ENCODE data around the gene RPL22. TPM values are rescaled to one million over a fixed set of nuclear protein-coding genes. Genes with fewer than 3 reads are reported as not detected.

Gene RPL22
- total RNA-seq, 1 donor from 2014 or later: 435 TPM

DNA sequence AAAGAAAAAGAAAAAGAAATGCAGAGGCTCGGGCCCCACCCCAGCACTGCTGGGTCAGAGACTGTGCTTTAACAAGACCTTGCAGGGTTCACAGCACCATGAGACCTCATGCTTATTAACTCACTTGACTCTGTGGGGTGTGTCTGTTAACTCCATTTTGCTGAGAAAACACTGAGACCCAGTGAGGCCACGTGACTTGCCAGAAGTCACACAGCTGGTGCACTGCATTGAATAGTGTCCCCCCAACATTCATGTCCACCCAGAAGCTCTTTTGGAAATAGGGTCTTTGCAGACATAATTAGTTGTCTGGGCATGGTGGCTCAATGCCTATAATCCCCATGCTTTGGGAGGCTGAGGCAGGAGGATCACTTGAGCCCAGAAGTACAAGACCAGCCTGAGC, 59.0 kb downstream of the RPL22 start:
- intact Hi-C loops (cut with micrococcal nuclease): no loop called here

DNA sequence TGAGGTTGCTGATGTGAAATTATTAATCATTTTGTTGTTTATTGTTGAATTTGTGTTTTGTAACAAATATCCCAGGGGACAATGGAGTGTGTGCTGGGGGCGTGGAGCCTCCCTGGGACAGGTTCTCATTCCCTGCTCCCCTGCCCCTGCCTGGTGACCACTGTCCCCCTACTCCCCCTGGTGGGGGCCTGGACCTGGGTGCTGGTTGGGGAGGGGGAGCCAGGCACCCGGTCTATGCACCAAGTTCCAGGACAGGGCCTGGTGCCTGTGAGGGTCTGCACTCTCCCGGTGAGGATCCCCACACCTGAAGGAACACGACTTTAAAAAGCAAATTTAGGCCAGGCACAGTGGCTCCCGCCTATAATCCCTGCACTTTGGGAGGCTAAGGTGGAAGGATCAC, 61.6 kb downstream of the RPL22 start:
- intact Hi-C loops (cut with micrococcal nuclease): no loop called here

- intact Hi-C loops (cut with micrococcal nuclease): no loop called here
Measured at GRCh38 chr1:6136516-6137220, 62.7 kb downstream of the RPL22 start.

Other genes starting within 250 kb of the RPL22 start
- 21.6 and 23.7 TPM in 2 replicates for gene NPHP4, start 207.2 kb downstream of the RPL22 start, total RNA-seq
- 321 and 332 TPM in 2 replicates for gene KCNAB2, start 153.7 kb downstream of the RPL22 start, total RNA-seq
- gene CHD5, start 19.3 kb downstream of the RPL22 start, total RNA-seq: 4.5 and 5.3 TPM in 2 replicates
- gene RNF207, start 6.5 kb upstream of the RPL22 start, total RNA-seq: 36.3 and 38.1 TPM in 2 replicates
- 60.9 and 64.4 TPM in 2 replicates for gene ICMT, start 36.4 kb upstream of the RPL22 start, total RNA-seq
- gene HES3, start 44.6 kb upstream of the RPL22 start, total RNA-seq: not detected in 2 replicates
- 0.50 and 0.57 TPM in 2 replicates for gene GPR153, start 61.5 kb upstream of the RPL22 start, total RNA-seq
- 92.8 and 95.3 TPM in 2 replicates for gene ACOT7, start 194.2 kb upstream of the RPL22 start, total RNA-seq
- gene HES2, start 220.3 kb upstream of the RPL22 start, total RNA-seq: 0.89 and 0.93 TPM in 2 replicates
- gene ESPN, start 225.2 kb upstream of the RPL22 start, total RNA-seq: 1.1 and 1.8 TPM in 2 replicates

All from T-helper 2 cell treated with Interferon-gamma antibody and Interleukin-4, amounts not matched to agents 100 ng/mL and 5 ng/mL, for 36 hours (primary cell).